ENCODE data around the gene ARFIP1.

GRCh38 chr4:152810715-152811287, 31.0 kb downstream of the ARFIP1 start:
- TF ChIP-seq CTCF (IDR thresholded peaks at IDR 0.05): no peak
- TF ChIP-seq POLR2A (IDR thresholded peaks at IDR 0.05): no peak
